Peyer's patch (tissue), 4 donors: ENCODE measurements around the gene UTP14C.

ENCODE experiments used
- POLR2A ChIP-seq, 2 donors: fragments of 450-650 bp; IDR thresholded peaks; one replicate each; pipeline ENCODE4 v1.5.1; 2017; ENCODE audit warnings: antibody characterized with exemption in 2 of 2, mild to moderate bottlenecking in 2 of 2, moderate library complexity in 2 of 2
- TF ChIP-seq, protein P1 (sequence below), 6 experiments: fragments of 450-650 bp in 4 of 6; fragments of 200-600 bp in 2 of 6; sonication (generic) in 1 of 6; IDR thresholded peaks; one replicate each; pipeline ENCODE4 v1.5.1; 2017 to 2019; ENCODE audit warnings: antibody characterized with exemption in 6 of 6, mild to moderate bottlenecking in 3 of 6, moderate library complexity in 1 of 6

DNA sequence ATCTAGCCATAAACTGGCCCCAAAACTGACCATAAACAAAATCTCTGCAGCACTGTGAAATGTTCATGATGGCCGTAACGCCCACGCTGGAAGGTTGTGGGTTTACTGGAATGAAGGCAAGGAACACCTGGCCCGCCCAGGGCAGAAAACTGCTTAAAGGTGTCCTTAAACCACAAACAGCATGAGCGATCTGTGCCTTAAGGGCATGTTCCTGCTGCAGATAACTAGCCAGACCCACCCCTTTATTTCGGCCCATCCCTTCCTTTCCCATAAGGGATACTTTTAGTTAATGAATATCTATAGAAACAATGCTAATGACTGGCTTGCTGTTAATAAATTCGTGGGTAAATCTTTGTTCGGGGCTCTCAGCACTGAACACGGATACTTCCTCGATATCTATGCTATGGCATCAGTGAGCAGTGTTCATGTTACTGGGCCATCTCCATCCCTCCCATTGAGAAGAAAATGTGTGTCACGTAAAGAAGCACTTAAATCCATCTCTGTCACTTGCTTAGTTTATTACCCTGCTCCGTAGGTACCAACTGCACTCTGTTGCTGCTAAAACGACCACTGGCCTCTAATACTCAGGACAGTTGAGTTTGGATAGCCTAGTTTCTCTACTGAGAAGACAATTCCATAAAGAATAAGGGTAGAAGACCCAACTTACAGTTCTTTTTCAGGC lies 18.5 kb upstream of the UTP14C start:
- TF ChIP-seq, protein P1, sequence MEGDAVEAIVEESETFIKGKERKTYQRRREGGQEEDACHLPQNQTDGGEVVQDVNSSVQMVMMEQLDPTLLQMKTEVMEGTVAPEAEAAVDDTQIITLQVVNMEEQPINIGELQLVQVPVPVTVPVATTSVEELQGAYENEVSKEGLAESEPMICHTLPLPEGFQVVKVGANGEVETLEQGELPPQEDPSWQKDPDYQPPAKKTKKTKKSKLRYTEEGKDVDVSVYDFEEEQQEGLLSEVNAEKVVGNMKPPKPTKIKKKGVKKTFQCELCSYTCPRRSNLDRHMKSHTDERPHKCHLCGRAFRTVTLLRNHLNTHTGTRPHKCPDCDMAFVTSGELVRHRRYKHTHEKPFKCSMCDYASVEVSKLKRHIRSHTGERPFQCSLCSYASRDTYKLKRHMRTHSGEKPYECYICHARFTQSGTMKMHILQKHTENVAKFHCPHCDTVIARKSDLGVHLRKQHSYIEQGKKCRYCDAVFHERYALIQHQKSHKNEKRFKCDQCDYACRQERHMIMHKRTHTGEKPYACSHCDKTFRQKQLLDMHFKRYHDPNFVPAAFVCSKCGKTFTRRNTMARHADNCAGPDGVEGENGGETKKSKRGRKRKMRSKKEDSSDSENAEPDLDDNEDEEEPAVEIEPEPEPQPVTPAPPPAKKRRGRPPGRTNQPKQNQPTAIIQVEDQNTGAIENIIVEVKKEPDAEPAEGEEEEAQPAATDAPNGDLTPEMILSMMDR (IDR thresholded peaks at IDR 0.05), result no peak
- no peak for TF ChIP-seq POLR2A (IDR thresholded peaks at IDR 0.05)
